Astrocyte (in vitro differentiated cells and primary cell): Measurements from ENCODE around the gene ANK3. TPM values are rescaled to one million over a fixed set of nuclear protein-coding genes. Genes with fewer than 3 reads are reported as not detected.

ENCODE experiments used
- DNase-seq: peaks from one replicate; pipeline ENCODE4 v3.0.0-alpha.2; 2010; ENCODE audit warnings: low read depth
- FAIRE-seq: peaks from 2 replicates; lab custom pipeline; 2011; peaks lifted over from hg19 to GRCh38; lab: Jason Lieb, UNC
- H2AFZ ChIP-seq: 2 replicates; pipeline ENCODE4 v1.6.0; 2012; ENCODE audit warnings: low read depth, low read length, inconsistent platforms
- H3K27ac ChIP-seq: 2 replicates; pipeline ENCODE4 v1.5.1; 2011; ENCODE audit warnings: low read depth, low read length, inconsistent platforms
- H3K27me3 ChIP-seq: 2 replicates; pipeline ENCODE4 v1.6.0; 2011; ENCODE audit warnings: low read length, inconsistent platforms; ENCODE audit not compliant: insufficient read depth
- H3K36me3 ChIP-seq: 2 replicates; pipeline ENCODE4 v1.5.1; 2011; ENCODE audit warnings: low read length, inconsistent platforms; ENCODE audit not compliant: insufficient read depth
- H3K4me1 ChIP-seq: 2 replicates; pipeline ENCODE4 v1.5.1; 2011; ENCODE audit warnings: low read length, inconsistent platforms; ENCODE audit not compliant: insufficient read depth
- H3K4me2 ChIP-seq: 2 replicates; pipeline ENCODE4 v1.6.0; 2012; ENCODE audit warnings: low read length, inconsistent platforms
- H3K4me3 ChIP-seq: 2 replicates; pipeline ENCODE4 v1.5.1; 2011; ENCODE audit warnings: low read depth, mild to moderate bottlenecking, low read length, inconsistent platforms; ENCODE audit not compliant: insufficient read depth
- H3K79me2 ChIP-seq: 2 replicates; pipeline ENCODE4 v1.6.0; 2012; ENCODE audit warnings: mild to moderate bottlenecking, low read length, inconsistent platforms; ENCODE audit not compliant: insufficient read depth
- H3K9ac ChIP-seq: 2 replicates; pipeline ENCODE4 v1.6.0; 2012; ENCODE audit warnings: mild to moderate bottlenecking, low read length, inconsistent platforms
- H3K9me3 ChIP-seq: 2 replicates; pipeline ENCODE4 v1.5.1; 2012; ENCODE audit warnings: low read depth, mild to moderate bottlenecking, low read length, inconsistent platforms; ENCODE audit not compliant: insufficient read depth
- H4K20me1 ChIP-seq: 2 replicates; pipeline ENCODE4 v1.6.0; 2012; ENCODE audit warnings: low read length, inconsistent platforms; ENCODE audit not compliant: insufficient read depth
- H3K27ac Mint-ChIP-seq: one replicate; pipeline ENCODE4 v1.8.0; 2021; ENCODE audit warnings: mild to moderate bottlenecking, mixed read lengths; ENCODE audit not compliant: unreplicated experiment
- H3K27me3 Mint-ChIP-seq: one replicate; pipeline ENCODE4 v1.8.0; 2021; ENCODE audit warnings: low read depth, mixed read lengths; ENCODE audit not compliant: unreplicated experiment
- H3K36me3 Mint-ChIP-seq: one replicate; pipeline ENCODE4 v1.8.0; 2021; ENCODE audit warnings: low read depth, mixed read lengths; ENCODE audit not compliant: unreplicated experiment
- H3K4me1 Mint-ChIP-seq: one replicate; pipeline ENCODE4 v1.8.0; 2021; ENCODE audit warnings: low read depth, mixed read lengths; ENCODE audit not compliant: unreplicated experiment
- H3K4me3 Mint-ChIP-seq: one replicate; pipeline ENCODE4 v1.8.0; 2021; ENCODE audit warnings: mild to moderate bottlenecking, moderate library complexity, mixed read lengths; ENCODE audit not compliant: unreplicated experiment
- H3K9me3 Mint-ChIP-seq: one replicate; pipeline ENCODE4 v1.8.0; 2021; ENCODE audit warnings: mild to moderate bottlenecking, mixed read lengths; ENCODE audit not compliant: unreplicated experiment
- EZH2 ChIP-seq: IDR thresholded peaks from 2 replicates; pipeline ENCODE4 v1.6.1; 2012; ENCODE audit warnings: mild to moderate bottlenecking, low read length, inconsistent platforms; ENCODE audit not compliant: insufficient read depth
- total RNA-seq: library from RNA; stranded (reverse); gene quantifications from 2 replicates; pipeline ENCODE4 v1.2.1, GENCODE V29; 2021
- TF ChIP-seq, protein P1 (sequence below): IDR thresholded peaks from 2 replicates; pipeline ENCODE4 v1.5.1; 2011; ENCODE audit warnings: low read depth, mild to moderate bottlenecking, inconsistent platforms, low read length, moderate library complexity; ENCODE audit not compliant: insufficient read depth

Gene ANK3
- total RNA-seq, 1 donor from 2014 or later, result 21.1 TPM

DNA sequence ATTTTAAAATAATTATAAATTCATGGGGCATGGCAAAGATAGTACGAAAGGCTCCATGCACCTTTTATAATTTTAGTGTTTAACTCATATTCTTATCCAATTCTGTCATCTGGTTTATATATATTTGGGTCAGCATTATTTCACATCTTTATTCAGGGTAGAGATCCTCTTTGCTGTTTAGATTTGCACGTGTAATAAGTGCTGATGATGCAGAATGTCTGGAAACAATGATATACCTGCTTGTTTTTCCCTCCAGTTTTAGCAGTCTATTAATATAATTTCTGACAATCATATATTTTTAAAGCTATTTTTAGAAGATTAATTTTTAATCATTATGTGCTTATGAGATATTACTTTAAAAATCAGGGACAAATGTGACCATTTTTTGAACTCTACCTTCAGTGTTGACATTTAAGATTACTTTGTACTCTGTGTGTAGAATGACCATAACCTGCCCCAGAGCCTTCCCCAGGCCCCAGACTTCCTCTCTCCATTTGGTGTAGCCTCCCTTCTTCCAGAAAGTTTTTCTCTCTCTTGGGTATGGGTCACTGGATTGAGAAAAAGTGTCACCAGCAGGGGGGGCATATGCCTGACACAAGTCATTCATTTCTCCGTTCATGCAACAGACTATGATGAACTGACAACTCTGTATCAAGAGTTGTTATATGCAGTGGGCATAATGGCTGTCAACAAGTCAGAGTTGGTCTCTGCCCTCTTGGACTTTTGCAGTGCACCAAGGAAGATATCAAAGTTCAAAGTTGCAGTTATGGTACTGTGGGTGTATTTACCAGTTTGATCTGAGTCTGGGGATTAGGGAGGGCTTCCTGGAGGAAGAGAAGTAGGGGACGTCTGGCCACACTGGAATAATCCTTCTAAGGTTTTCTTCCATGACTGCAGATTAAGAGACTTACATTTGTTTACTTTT, 290.7 kb downstream of the ANK3 start:
- H3K4me2 ChIP-seq, result no peak overlapping the region
- no peak overlapping the region for H2AFZ ChIP-seq
- no peak overlapping the region for H3K27ac Mint-ChIP-seq
- no peak overlapping the region for H3K27ac ChIP-seq
- no peaks in the 10 kb centered on the region for H3K4me1 Mint-ChIP-seq
- H3K9me3 ChIP-seq, result no peaks in the 10 kb centered on the region
- H3K79me2 ChIP-seq, result no peaks in the 10 kb centered on the region
- H3K36me3 ChIP-seq, result no peaks in the 10 kb centered on the region
- H3K9ac ChIP-seq, result no peak overlapping the region
- no peaks in the 10 kb centered on the region for H3K36me3 Mint-ChIP-seq
- TF ChIP-seq, protein P1, sequence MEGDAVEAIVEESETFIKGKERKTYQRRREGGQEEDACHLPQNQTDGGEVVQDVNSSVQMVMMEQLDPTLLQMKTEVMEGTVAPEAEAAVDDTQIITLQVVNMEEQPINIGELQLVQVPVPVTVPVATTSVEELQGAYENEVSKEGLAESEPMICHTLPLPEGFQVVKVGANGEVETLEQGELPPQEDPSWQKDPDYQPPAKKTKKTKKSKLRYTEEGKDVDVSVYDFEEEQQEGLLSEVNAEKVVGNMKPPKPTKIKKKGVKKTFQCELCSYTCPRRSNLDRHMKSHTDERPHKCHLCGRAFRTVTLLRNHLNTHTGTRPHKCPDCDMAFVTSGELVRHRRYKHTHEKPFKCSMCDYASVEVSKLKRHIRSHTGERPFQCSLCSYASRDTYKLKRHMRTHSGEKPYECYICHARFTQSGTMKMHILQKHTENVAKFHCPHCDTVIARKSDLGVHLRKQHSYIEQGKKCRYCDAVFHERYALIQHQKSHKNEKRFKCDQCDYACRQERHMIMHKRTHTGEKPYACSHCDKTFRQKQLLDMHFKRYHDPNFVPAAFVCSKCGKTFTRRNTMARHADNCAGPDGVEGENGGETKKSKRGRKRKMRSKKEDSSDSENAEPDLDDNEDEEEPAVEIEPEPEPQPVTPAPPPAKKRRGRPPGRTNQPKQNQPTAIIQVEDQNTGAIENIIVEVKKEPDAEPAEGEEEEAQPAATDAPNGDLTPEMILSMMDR, result peak; percentile 30
- no peak for TF ChIP-seq EZH2
- no peaks in the 10 kb centered on the region for H3K27me3 ChIP-seq
- H3K27me3 Mint-ChIP-seq, result no peaks in the 10 kb centered on the region
- DNase-seq (no peak), FAIRE-seq (no peak)
- H3K4me3 Mint-ChIP-seq, result no peak overlapping the region
- no peaks in the 10 kb centered on the region for H3K9me3 Mint-ChIP-seq
- H3K4me1 ChIP-seq, result no peaks in the 10 kb centered on the region
- H4K20me1 ChIP-seq, result no peaks in the 10 kb centered on the region
- no peak overlapping the region for H3K4me3 ChIP-seq

- Mint-ChIP-seq H3K27me3 (no peaks in the 10 kb centered on the region), H3K4me1 (no peaks in the 10 kb centered on the region), H3K36me3 (no peaks in the 10 kb centered on the region), H3K9me3 (no peaks in the 10 kb centered on the region), H3K27ac (no peak overlapping the region), H3K4me3 (no peak overlapping the region)
- H3K79me2 ChIP-seq, result no peaks in the 10 kb centered on the region
- no peaks in the 10 kb centered on the region for H3K27me3 ChIP-seq
- no peak overlapping the region for H2AFZ ChIP-seq
- no peak overlapping the region for H3K9ac ChIP-seq
- DNase-seq (peak; percentile 40), FAIRE-seq (no peak)
- no peak overlapping the region for H3K27ac ChIP-seq
- TF ChIP-seq, protein P1, result no peak
- no peak for TF ChIP-seq EZH2
- no peak overlapping the region for H3K4me3 ChIP-seq
- no peaks in the 10 kb centered on the region for H3K36me3 ChIP-seq
- no peak overlapping the region for H3K4me2 ChIP-seq
- no peaks in the 10 kb centered on the region for H3K4me1 ChIP-seq
- no peaks in the 10 kb centered on the region for H3K9me3 ChIP-seq
- no peaks in the 10 kb centered on the region for H4K20me1 ChIP-seq
These were observed 292.7 kb downstream of the ANK3 start for GRCh38 chr10:60096761-60097513.
